GM08714 (cell line): ENCODE results near the gene FBXO27.

Experiments used
- H3K4me3 ChIP-seq: fragments of 200-500 bp; sonication (Bioruptor generic); 2 replicates; pipeline ENCODE4 v1.5.1; 2014; ENCODE audit warnings: mild to moderate bottlenecking, low read length, inconsistent platforms
- ZNF274 ChIP-seq: IDR thresholded peaks from 2 replicates; pipeline ENCODE4 v1.6.1; 2012; ENCODE audit warnings: mild to moderate bottlenecking, low read depth, low read length

FBXO27 gene

GRCh38 chr19:38985262-38985661 is 47.1 kb downstream of the FBXO27 start:
- TF ChIP-seq ZNF274, result no peak
- no peak overlapping the region for H3K4me3 ChIP-seq

GRCh38 chr19:38980583-38981374 is 51.6 kb downstream of the FBXO27 start:
- no peak overlapping the region for H3K4me3 ChIP-seq
- TF ChIP-seq ZNF274, result no peak

- TF ChIP-seq ZNF274, result no peak
- no peak overlapping the region for H3K4me3 ChIP-seq
These were observed 52.5 kb downstream of the FBXO27 start for GRCh38 chr19:38979812-38980211.

- no peak for TF ChIP-seq ZNF274
These were observed 54.0 kb downstream of the FBXO27 start for GRCh38 chr19:38978326-38978689.

GRCh38 chr19:38977445-38978325 is 54.7 kb downstream of the FBXO27 start:
- TF ChIP-seq ZNF274, result no peak
- H3K4me3 ChIP-seq, result no peak overlapping the region

More at GRCh38 chr19:38978326-38978689, 54.0 kb downstream of the FBXO27 start:
- H3K4me3 ChIP-seq, result no peak overlapping the region

- H3K4me3 ChIP-seq, result no peak overlapping the region
- TF ChIP-seq ZNF274, result no peak
These were observed 56.5 kb downstream of the FBXO27 start for GRCh38 chr19:38975861-38976271.

GRCh38 chr19:38975214-38975860 is 57.0 kb downstream of the FBXO27 start, which contains the start of gene FBXO17:
Gene FBXO17 (minus strand): TSS chr19:38975742. CDS start chr19:38950319, 25,423 bp downstream.
- H3K4me3 ChIP-seq, result peak within 1 kb of the TSS; percentile 4; the same call in 1 of the 2 replicates
- TF ChIP-seq ZNF274, result no peak

GRCh38 chr19:38974624-38975213 is 57.6 kb downstream of the FBXO27 start:
- TF ChIP-seq ZNF274, result no peak
- H3K4me3 ChIP-seq, result peak overlapping the region; percentile 4; the same call in 1 of the 2 replicates
